Glutamatergic neuron (in vitro differentiated cells): ENCODE data around the gene SPRY4. TPM values are rescaled to one million over a fixed set of nuclear protein-coding genes. Genes with fewer than 3 reads are reported as not detected.

Source experiments
- DNase-seq: peaks from one replicate; pipeline ENCODE4 v3.0.0; 2022
- H3K27ac Mint-ChIP-seq: one replicate; pipeline ENCODE4 v1.8.0; 2020; ENCODE audit warnings: mild to moderate bottlenecking, mixed read lengths, inconsistent platforms; ENCODE audit not compliant: unreplicated experiment
- H3K27me3 Mint-ChIP-seq: one replicate; pipeline ENCODE4 v1.8.0; 2020; ENCODE audit warnings: mild to moderate bottlenecking, moderate library complexity, mixed read lengths, inconsistent platforms; ENCODE audit not compliant: unreplicated experiment
- H3K36me3 Mint-ChIP-seq: one replicate; pipeline ENCODE4 v1.8.0; 2020; ENCODE audit warnings: mild to moderate bottlenecking, mixed read lengths, inconsistent platforms; ENCODE audit not compliant: unreplicated experiment
- H3K4me1 Mint-ChIP-seq: one replicate; pipeline ENCODE4 v1.8.0; 2020; ENCODE audit warnings: mild to moderate bottlenecking, low read depth, mixed read lengths, inconsistent platforms; ENCODE audit not compliant: unreplicated experiment
- H3K4me3 Mint-ChIP-seq: one replicate; pipeline ENCODE4 v1.8.0; 2020; ENCODE audit warnings: mild to moderate bottlenecking, mixed read lengths, inconsistent platforms; ENCODE audit not compliant: unreplicated experiment
- H3K9me3 Mint-ChIP-seq: one replicate; pipeline ENCODE4 v1.8.0; 2020; ENCODE audit warnings: mild to moderate bottlenecking, moderate library complexity, mixed read lengths, inconsistent platforms; ENCODE audit not compliant: unreplicated experiment
- total RNA-seq: library from RNA; stranded (reverse); fragmentation: NEBNext Ultra II Directional; extraction: Animal tissue kit (Norgen Biotek cat#: 25700); gene quantifications from one replicate; pipeline ENCODE4 v1.2.1, GENCODE V29; 2021; ENCODE audit not compliant: unreplicated experiment
- TF ChIP-seq, protein P1 (sequence below): fragments of 200-600 bp; sonication (generic); IDR thresholded peaks from one replicate; pipeline ENCODE4 v1.5.0; 2021; ENCODE audit not compliant: partially characterized antibody, unreplicated experiment

SPRY4 gene
- total RNA-seq, 1 donor from 2014 or later, result 12.5 TPM

DNA sequence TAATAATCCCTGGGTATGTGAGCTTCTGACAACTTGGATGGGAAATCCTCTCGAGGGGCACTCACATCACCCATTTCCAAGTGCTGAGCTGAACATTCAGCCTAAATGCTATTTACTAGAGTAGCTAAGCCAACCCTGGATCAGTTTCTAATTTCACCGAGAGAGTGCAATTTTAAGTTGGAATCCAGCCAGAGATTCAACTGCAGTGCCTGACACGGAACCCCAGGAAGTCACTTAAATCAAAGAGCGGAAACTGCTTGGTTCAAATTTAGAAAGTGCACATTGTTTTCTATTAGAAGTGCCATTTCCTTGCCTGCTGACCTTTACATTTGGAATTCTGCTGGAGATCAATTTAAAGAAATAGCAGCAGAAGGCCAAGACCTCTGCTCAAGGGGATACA, 8.8 kb downstream of the SPRY4 start:
- Mint-ChIP-seq H3K36me3 (no peaks in the 10 kb centered on the region), H3K27me3 (peaks cover 5% of the 10 kb centered on the region), H3K9me3 (peaks cover 8% of the 10 kb centered on the region), H3K4me3 (no peak overlapping the region), H3K27ac (no peak overlapping the region), H3K4me1 (peaks cover 42% of the 10 kb centered on the region)
- no peak for DNase-seq
- TF ChIP-seq, protein P1, sequence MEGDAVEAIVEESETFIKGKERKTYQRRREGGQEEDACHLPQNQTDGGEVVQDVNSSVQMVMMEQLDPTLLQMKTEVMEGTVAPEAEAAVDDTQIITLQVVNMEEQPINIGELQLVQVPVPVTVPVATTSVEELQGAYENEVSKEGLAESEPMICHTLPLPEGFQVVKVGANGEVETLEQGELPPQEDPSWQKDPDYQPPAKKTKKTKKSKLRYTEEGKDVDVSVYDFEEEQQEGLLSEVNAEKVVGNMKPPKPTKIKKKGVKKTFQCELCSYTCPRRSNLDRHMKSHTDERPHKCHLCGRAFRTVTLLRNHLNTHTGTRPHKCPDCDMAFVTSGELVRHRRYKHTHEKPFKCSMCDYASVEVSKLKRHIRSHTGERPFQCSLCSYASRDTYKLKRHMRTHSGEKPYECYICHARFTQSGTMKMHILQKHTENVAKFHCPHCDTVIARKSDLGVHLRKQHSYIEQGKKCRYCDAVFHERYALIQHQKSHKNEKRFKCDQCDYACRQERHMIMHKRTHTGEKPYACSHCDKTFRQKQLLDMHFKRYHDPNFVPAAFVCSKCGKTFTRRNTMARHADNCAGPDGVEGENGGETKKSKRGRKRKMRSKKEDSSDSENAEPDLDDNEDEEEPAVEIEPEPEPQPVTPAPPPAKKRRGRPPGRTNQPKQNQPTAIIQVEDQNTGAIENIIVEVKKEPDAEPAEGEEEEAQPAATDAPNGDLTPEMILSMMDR, result no peak

DNA sequence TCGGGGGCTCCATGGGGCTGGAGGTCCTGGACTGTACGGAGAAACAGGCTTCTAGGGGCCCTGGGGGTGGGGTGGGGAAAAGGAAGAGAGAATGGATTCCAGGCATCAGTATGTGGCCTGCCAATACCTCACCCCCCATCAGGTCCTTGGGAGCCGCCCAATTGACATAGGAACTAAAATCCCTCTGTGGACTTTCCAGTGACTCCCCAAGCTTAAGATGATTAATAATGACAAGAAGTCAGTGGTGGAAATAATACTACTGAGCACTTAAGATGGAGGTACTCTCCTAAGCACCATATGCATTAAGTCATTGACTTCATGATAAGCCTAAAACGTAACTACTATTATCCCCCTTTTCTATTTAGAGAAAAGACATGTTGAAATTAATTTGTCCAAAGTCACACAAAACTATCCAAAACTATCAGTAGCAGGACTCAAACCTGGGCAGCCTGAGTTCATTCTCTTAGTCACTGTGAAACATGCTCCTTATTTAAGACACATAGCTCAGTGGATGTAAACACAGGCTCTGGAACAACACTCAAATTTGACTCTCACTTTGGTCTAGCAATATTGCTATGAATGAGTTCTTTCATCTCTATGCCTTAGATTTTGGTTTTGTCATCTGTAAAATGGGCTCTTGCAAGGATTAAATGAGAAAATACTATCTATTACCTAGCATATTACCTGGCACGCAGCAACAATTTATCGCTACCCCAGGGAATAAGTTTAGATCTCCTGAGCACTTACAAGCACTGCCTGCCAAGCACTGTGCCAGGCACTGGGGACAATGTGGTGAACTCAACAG, 9.5 kb downstream of the SPRY4 start:
- no peaks in the 10 kb centered on the region for H3K36me3 Mint-ChIP-seq
- peaks cover 2% of the 10 kb centered on the region for H3K27me3 Mint-ChIP-seq
- H3K9me3 Mint-ChIP-seq, result peaks cover 2% of the 10 kb centered on the region
- TF ChIP-seq, protein P1, result no peak
- no peak overlapping the region for H3K27ac Mint-ChIP-seq
- H3K4me1 Mint-ChIP-seq, result peaks cover 34% of the 10 kb centered on the region
- no peak overlapping the region for H3K4me3 Mint-ChIP-seq
- no peak for DNase-seq

DNA sequence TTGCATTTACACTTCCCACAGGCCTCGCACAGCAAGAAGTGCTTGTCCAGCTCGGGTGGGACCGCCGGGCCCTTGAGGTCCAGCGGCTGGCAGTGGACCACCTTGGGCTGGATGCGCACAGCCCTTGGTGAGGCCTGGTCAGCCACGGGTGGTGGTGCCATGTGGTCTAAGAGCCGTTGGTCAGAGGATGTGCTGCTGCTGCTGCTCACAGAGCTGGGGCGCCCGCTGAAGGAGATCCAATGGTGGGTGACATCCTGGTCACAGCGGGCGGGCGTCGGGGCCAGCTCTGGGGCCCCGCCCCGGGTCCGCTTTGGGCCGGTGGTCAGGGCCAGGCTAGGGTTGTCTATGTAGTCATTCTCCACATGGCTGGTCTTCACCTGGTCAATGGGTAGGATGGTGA, 10.2 kb downstream of the SPRY4 start:
- DNase-seq, result no peak
- Mint-ChIP-seq H3K9me3 (peaks cover 4% of the 10 kb centered on the region), H3K4me1 (peaks cover 29% of the 10 kb centered on the region), H3K36me3 (no peaks in the 10 kb centered on the region), H3K27ac (no peak overlapping the region), H3K4me3 (no peak overlapping the region), H3K27me3 (peaks cover 2% of the 10 kb centered on the region)
- TF ChIP-seq, protein P1, result no peak

DNA sequence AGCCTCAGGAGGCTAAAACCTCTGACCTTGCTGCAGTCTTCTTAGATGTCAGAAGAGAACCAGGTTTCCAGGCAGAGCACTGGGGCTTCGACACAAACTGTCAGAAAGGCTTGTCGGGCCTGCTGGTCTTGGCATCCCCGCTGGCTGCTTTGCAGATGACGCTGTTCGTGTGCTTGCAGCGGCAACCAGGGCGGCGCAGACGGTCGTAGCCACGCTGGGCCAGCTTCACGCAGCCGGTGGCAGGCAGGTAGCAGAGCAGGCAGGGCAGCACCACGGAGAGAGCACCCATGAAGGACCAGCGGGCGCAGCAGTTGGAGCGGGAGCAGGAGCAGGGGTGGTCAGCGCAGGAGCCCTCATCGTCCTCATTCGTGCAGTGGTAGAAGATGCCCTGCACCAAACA, 10.7 kb downstream of the SPRY4 start:
- TF ChIP-seq, protein P1, result no peak
- Mint-ChIP-seq H3K4me1 (peaks cover 25% of the 10 kb centered on the region), H3K36me3 (no peaks in the 10 kb centered on the region), H3K9me3 (peaks cover 4% of the 10 kb centered on the region), H3K27ac (no peak overlapping the region), H3K4me3 (no peak overlapping the region), H3K27me3 (peaks cover 2% of the 10 kb centered on the region)
- DNase-seq, result no peak

DNA sequence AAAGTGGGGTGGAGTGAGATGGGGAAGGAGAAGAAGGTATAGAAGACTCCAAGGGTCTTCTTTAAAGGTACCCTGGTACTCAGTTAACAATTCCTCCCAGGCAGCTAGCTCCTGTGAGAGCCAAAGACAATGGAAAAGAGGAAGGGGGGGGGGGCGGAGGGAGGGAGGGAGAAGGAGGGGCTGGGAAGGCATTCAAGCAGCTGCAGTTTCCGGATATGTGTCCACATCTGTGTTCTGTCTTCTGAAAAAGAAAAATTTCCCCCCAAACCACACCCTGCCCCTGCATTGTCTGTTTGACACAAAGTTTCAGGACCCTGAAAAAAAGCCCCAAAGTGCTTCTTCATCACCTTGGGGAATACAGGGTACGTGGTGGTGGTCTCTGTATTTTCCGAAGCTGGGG, 11.1 kb downstream of the SPRY4 start:
- DNase-seq, result no peak
- Mint-ChIP-seq H3K27me3 (peaks cover 2% of the 10 kb centered on the region), H3K36me3 (no peaks in the 10 kb centered on the region), H3K9me3 (peaks cover 4% of the 10 kb centered on the region), H3K4me3 (no peak overlapping the region), H3K4me1 (peaks cover 21% of the 10 kb centered on the region), H3K27ac (no peak overlapping the region)
- TF ChIP-seq, protein P1, result no peak
